Activated naive CD4-positive, alpha-beta T cell treated with anti-CD3 and anti-CD28 coated beads for 36 hours (primary cell): ENCODE measurements around the gene ECI2. TPM values are rescaled to one million over a fixed set of nuclear protein-coding genes. Genes with fewer than 3 reads are reported as not detected.
"Not testable (repeated sequence)": the region's sequence is repeated elsewhere in the genome, so short reads cannot be mapped to it uniquely, and the experiment has no call there.

Experiments
- CTCF ChIA-PET: fragments of 350-600 bp; sonication (Branson Sonifier 250); formaldehyde crosslinking; loops from one replicate; lab custom pipeline; 2021; ENCODE audit warnings: antibody characterized with exemption; lab: Charles Lee
- DNase-seq: peaks from one replicate; pipeline ENCODE4 v3.0.0-alpha.2; 2020
- H3K27ac Mint-ChIP-seq: one replicate; pipeline ENCODE4 v1.8.0; 2021; ENCODE audit warnings: mild to moderate bottlenecking, mixed read lengths
- H3K27me3 Mint-ChIP-seq: one replicate; pipeline ENCODE4 v1.8.0; 2021; ENCODE audit warnings: low read depth, mixed read lengths
- H3K36me3 Mint-ChIP-seq: one replicate; pipeline ENCODE4 v1.8.0; 2021; ENCODE audit warnings: low read depth, mixed read lengths
- H3K4me1 Mint-ChIP-seq: one replicate; pipeline ENCODE4 v1.8.0; 2021; ENCODE audit warnings: low read depth, mixed read lengths
- H3K4me3 Mint-ChIP-seq: one replicate; pipeline ENCODE4 v1.8.0; 2021; ENCODE audit warnings: mild to moderate bottlenecking, moderate library complexity, mixed read lengths
- H3K9me3 Mint-ChIP-seq: one replicate; pipeline ENCODE4 v1.8.0; 2021; ENCODE audit warnings: mixed read lengths
- intact Hi-C: fragments of 100-400 bp; cut with micrococcal nuclease; formaldehyde crosslinking; loops from one replicate; pipeline ENCODE4 v1.15.1; 2023
- total RNA-seq, 2 experiments: library from RNA; stranded (reverse); gene quantifications; one replicate each; pipeline ENCODE4 v1.2.3, GENCODE V29; 2021

The ECI2 gene
- total RNA-seq, 2 experiments from 2014 or later, result 30.7 to 32.7 TPM

- peaks cover 42% of the 10 kb centered on the region for H3K36me3 Mint-ChIP-seq
- intact Hi-C loops, result no loop called here
- H3K27me3 Mint-ChIP-seq, result no peaks in the 10 kb centered on the region
- no peaks in the 10 kb centered on the region for H3K4me1 Mint-ChIP-seq
- CTCF ChIA-PET, result no interaction called here
- no peak overlapping the region for H3K4me3 Mint-ChIP-seq
- H3K27ac Mint-ChIP-seq, result no peak overlapping the region
- peaks cover 21% of the 10 kb centered on the region for H3K9me3 Mint-ChIP-seq
- no peak for DNase-seq
Observed at GRCh38 chr6:4113649-4114048, 21.7 kb downstream of the ECI2 start.

GRCh38 chr6:4112366-4112765 lies 23.0 kb downstream of the ECI2 start:
- no peak for DNase-seq
- intact Hi-C loops, result no loop called here
- peaks cover 21% of the 10 kb centered on the region for H3K9me3 Mint-ChIP-seq
- CTCF ChIA-PET, result no interaction called here
- peaks cover 32% of the 10 kb centered on the region for H3K36me3 Mint-ChIP-seq
- H3K4me1 Mint-ChIP-seq, result no peaks in the 10 kb centered on the region
- H3K27me3 Mint-ChIP-seq, result no peaks in the 10 kb centered on the region
- no peak overlapping the region for H3K27ac Mint-ChIP-seq
- H3K4me3 Mint-ChIP-seq, result no peak overlapping the region

GRCh38 chr6:4109363-4109815 lies 26.0 kb downstream of the ECI2 start:
- DNase-seq, H3K27me3 Mint-ChIP-seq, CTCF ChIA-PET, H3K4me1 Mint-ChIP-seq, H3K27ac Mint-ChIP-seq, H3K4me3 Mint-ChIP-seq, intact Hi-C loops: not testable (repeated sequence)
- H3K9me3 Mint-ChIP-seq, result peaks cover 18% of the 10 kb centered on the region
- peaks cover 11% of the 10 kb centered on the region for H3K36me3 Mint-ChIP-seq

- intact Hi-C loops, result no loop called here
- Mint-ChIP-seq H3K9me3 (peaks cover 13% of the 10 kb centered on the region), H3K4me1 (no peaks in the 10 kb centered on the region), H3K27me3 (no peaks in the 10 kb centered on the region), H3K4me3 (no peak overlapping the region), H3K36me3 (peaks cover 4% of the 10 kb centered on the region), H3K27ac (no peak overlapping the region)
- DNase-seq, result no peak
- CTCF ChIA-PET, result no interaction called here
Observed at GRCh38 chr6:4108561-4109093, 26.7 kb downstream of the ECI2 start.

GRCh38 chr6:4107873-4108272 lies 27.5 kb downstream of the ECI2 start:
- H3K4me3 Mint-ChIP-seq, result no peak overlapping the region
- CTCF ChIA-PET, result no interaction called here

GRCh38 chr6:4105980-4106536 lies 29.3 kb downstream of the ECI2 start:
- no peaks in the 10 kb centered on the region for H3K9me3 Mint-ChIP-seq
- CTCF ChIA-PET, result no interaction called here

More at GRCh38 chr6:4107873-4108272, 27.5 kb downstream of the ECI2 start:
- Mint-ChIP-seq H3K27me3 (no peaks in the 10 kb centered on the region), H3K4me1 (no peaks in the 10 kb centered on the region), H3K36me3 (peaks cover 3% of the 10 kb centered on the region), H3K9me3 (peaks cover 10% of the 10 kb centered on the region), H3K27ac (no peak overlapping the region)
- intact Hi-C loops, result no loop called here
- DNase-seq, result no peak

GRCh38 chr6:4103929-4104328 lies 31.4 kb downstream of the ECI2 start:
- no peak overlapping the region for H3K27ac Mint-ChIP-seq
- no peaks in the 10 kb centered on the region for H3K9me3 Mint-ChIP-seq
- H3K4me3 Mint-ChIP-seq, result no peak overlapping the region
- CTCF ChIA-PET, result no interaction called here
- H3K27me3 Mint-ChIP-seq, result peaks cover 2% of the 10 kb centered on the region
- no peak for DNase-seq
- H3K4me1 Mint-ChIP-seq, result no peaks in the 10 kb centered on the region
- intact Hi-C loops, result no loop called here
- H3K36me3 Mint-ChIP-seq, result no peaks in the 10 kb centered on the region

More at GRCh38 chr6:4105980-4106536, 29.3 kb downstream of the ECI2 start:
- Mint-ChIP-seq H3K4me1 (no peaks in the 10 kb centered on the region), H3K36me3 (no peaks in the 10 kb centered on the region), H3K27ac (no peak overlapping the region), H3K4me3 (no peak overlapping the region), H3K27me3 (no peaks in the 10 kb centered on the region)
- DNase-seq, result no peak
- intact Hi-C loops, result no loop called here

- intact Hi-C loops, result no loop called here
- Mint-ChIP-seq H3K9me3 (no peaks in the 10 kb centered on the region), H3K4me3 (no peak overlapping the region), H3K27me3 (peaks cover 2% of the 10 kb centered on the region), H3K4me1 (no peaks in the 10 kb centered on the region), H3K27ac (no peak overlapping the region), H3K36me3 (no peaks in the 10 kb centered on the region)
- CTCF ChIA-PET, result interaction anchor here (1.3 kb wide), 1 partner anchor 53 kb away, joined by 3 read pairs; no protein-coding TSS in a partner anchor
- no peak for DNase-seq
Observed at GRCh38 chr6:4102687-4103244, 32.6 kb downstream of the ECI2 start.

GRCh38 chr6:4101298-4101697 lies 34.1 kb downstream of the ECI2 start:
- intact Hi-C loops, result no loop called here
- no peak for DNase-seq
- peaks cover 2% of the 10 kb centered on the region for H3K27me3 Mint-ChIP-seq
- H3K9me3 Mint-ChIP-seq, result no peaks in the 10 kb centered on the region
- CTCF ChIA-PET, result no interaction called here
- H3K36me3 Mint-ChIP-seq, result no peaks in the 10 kb centered on the region
- no peak overlapping the region for H3K4me3 Mint-ChIP-seq
- no peak overlapping the region for H3K27ac Mint-ChIP-seq
- H3K4me1 Mint-ChIP-seq, result no peaks in the 10 kb centered on the region

- Mint-ChIP-seq H3K36me3 (no peaks in the 10 kb centered on the region), H3K4me1 (no peaks in the 10 kb centered on the region), H3K9me3 (no peaks in the 10 kb centered on the region), H3K27me3 (peaks cover 2% of the 10 kb centered on the region), H3K27ac (no peak overlapping the region), H3K4me3 (no peak overlapping the region)
- intact Hi-C loops, result no loop called here
- CTCF ChIA-PET, result no interaction called here
- no peak for DNase-seq
Observed at GRCh38 chr6:4100655-4101054, 34.7 kb downstream of the ECI2 start.

- CTCF ChIA-PET, result interaction anchor here (0.5 kb wide), 1 partner anchor 967 kb away, joined by 3 read pairs; no protein-coding TSS in a partner anchor
- Mint-ChIP-seq H3K27me3 (no peaks in the 10 kb centered on the region), H3K9me3 (no peaks in the 10 kb centered on the region), H3K4me3 (no peak overlapping the region), H3K36me3 (no peaks in the 10 kb centered on the region), H3K4me1 (no peaks in the 10 kb centered on the region), H3K27ac (no peak overlapping the region)
- intact Hi-C loops, result no loop called here
- DNase-seq, result no peak
Observed at GRCh38 chr6:4093288-4093687, 42.1 kb downstream of the ECI2 start.

- intact Hi-C loops, result no loop called here
- H3K4me1 Mint-ChIP-seq, result no peaks in the 10 kb centered on the region
- H3K36me3 Mint-ChIP-seq, result no peaks in the 10 kb centered on the region
- no peaks in the 10 kb centered on the region for H3K27me3 Mint-ChIP-seq
- DNase-seq, result no peak
- CTCF ChIA-PET, result interaction anchor here (0.7 to 1.7 kb wide), 2 partner anchors 19 to 159 kb away, joined by 3 read pairs; no protein-coding TSS in a partner anchor
- H3K9me3 Mint-ChIP-seq, result no peaks in the 10 kb centered on the region
- no peak overlapping the region for H3K27ac Mint-ChIP-seq
- no peak overlapping the region for H3K4me3 Mint-ChIP-seq
Observed at GRCh38 chr6:4091941-4092340, 43.4 kb downstream of the ECI2 start.

- H3K9me3 Mint-ChIP-seq, DNase-seq, intact Hi-C loops, H3K27me3 Mint-ChIP-seq, H3K4me3 Mint-ChIP-seq, CTCF ChIA-PET, H3K36me3 Mint-ChIP-seq, H3K27ac Mint-ChIP-seq, H3K4me1 Mint-ChIP-seq: not testable (repeated sequence)
Observed at GRCh38 chr6:4090043-4090442, 45.3 kb downstream of the ECI2 start.
